ENCODE measurements around the gene HMCN2.

GRCh38 chr9:130445268-130445983 lies 179.9 kb downstream of the HMCN2 start:
- TF ChIP-seq CTCF (IDR thresholded peaks at IDR 0.05) (peak in 1 of 4 donors; percentile 20), POLR2A (IDR thresholded peaks at IDR 0.05) (peak; percentile 49)

All from right lobe of liver (tissue), 4 donors.